IPS-NIHi7 (cell line): ENCODE measurements around the gene NID1.
"Not testable (repeated sequence)": the region's sequence is repeated elsewhere in the genome, so short reads cannot be mapped to it uniquely, and the experiment has no call there.

ENCODE experiments used
- DNase-seq: peaks from one replicate; pipeline ENCODE4 v3.0.0; 2012; ENCODE audit warnings: mixed read lengths; ENCODE audit errors: extremely low spot score

NID1 gene

DNA sequence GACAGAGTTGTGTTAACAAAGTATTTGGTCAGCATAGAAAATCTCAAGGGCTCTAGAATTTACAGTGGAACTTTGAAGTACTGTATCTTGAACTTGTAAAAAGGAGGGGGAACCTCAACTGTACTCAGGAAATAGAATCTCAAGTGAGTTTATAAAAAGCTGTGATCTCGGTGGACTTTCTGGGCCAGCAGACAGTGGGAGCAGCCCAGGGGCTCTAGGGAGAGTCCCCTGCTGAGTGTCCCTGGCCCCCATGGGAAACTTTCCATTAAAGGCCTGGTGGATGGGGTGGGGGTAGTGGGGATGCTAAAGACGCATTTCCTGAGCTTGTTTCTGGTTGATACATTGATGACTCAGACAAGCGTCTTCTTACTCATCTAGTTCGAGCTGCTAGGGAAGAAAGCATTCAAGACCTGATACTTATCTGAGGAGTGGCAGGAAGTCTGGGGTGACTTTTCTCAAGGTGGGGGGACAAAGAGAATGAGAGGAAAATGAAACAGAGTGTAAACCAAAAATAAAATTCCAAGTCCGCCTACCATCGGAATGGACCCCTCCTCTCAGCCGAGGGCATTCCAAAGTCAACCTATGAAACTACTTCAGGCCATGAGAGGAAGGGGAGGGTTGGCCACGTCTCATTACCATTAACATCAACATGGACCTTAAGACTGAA lies 65.5 kb downstream of the NID1 start:
- DNase-seq, result peak; percentile 26

DNA sequence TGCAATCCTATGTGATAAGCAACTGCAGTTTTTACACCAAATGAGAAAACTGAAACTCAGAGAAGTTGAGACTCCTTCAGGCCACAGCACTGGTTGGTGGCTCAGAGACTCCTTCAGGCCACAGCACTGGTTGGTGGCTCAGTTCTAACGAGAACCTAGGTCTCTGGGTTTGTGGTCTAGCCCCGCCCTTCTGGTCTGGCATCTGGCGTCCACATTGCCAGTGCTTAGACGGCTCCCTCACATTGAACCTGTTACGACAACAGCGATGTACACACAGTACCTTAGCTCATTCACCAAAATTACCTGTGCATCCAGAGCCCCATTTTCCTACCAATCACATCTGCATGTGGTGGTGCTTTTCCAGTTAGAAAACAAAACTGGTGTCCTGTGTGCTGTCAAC lies 66.1 kb downstream of the NID1 start:
- no peak for DNase-seq

DNA sequence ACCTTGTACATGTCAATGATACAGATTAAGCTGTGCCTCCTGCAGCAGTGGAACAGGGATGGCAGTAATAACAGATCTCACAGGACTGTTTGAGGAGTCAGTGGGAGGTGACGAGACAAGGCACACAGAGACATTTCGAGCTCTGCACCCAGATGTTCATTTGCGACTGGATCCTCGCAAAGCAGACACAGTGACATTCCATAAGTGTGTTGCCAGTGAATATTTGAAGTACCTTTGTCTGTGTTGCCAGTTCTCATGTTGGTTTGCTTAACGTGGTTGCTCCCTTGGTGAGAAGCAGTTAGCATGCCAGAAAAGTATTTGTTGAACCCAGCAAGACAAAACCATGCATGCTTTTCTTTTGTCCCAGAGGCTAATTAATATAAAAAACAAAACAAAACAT lies 67.0 kb downstream of the NID1 start:
- no peak for DNase-seq

DNA sequence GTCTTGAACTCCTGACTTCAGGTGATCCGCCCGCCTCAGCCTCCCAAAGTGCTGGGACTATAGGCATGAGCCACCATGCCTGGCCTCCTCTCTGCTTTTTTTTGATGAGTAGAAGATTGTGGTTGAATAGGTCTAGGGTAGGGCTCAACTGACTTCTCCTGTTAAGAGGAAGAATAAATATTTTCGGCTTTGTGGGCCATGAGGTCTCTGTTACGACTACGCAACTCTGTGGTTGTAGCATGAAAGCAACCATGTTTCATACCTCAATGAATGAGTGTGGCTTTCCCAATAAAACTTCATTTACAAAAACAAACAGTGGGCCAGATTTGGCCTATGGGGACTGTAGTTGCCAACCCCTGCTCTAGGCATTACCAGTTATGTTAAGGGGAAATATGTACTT lies 67.8 kb downstream of the NID1 start:
- DNase-seq, result no peak

DNA sequence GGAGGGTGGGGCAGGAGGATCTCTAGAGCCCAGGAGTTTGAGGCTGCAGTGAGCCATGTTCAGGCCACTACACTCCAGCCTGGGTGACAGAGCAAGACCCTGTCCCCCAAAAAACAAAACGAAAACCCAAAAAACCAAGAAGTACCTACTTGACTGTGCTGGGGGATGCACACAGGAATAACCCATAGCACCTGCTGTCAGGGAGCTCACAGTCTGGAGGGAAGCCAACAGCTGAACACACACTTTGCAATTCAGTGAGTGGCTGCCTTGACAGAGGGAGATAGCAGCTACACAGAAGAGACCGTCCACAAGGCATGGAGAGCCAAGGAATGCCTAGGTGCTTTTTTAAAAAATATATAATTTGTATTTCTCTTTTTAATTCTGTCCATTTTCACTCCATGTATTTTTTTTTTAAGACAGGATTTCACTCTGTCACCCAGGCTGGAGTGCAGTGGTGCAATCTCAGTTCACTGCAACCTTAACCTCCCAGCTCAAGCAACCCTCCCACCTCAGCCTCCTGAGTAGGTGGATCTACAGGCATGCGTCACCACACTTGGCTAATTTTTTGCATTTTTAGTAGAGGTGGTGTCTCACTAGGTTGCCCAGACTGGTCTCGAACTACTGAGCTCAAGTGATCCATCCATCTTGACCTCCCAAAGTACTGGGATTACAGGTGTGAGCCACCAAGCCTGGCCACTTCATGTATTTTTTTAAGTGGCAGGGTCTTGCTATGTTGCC lies 68.7 kb downstream of the NID1 start:
- DNase-seq, result no peak

DNA sequence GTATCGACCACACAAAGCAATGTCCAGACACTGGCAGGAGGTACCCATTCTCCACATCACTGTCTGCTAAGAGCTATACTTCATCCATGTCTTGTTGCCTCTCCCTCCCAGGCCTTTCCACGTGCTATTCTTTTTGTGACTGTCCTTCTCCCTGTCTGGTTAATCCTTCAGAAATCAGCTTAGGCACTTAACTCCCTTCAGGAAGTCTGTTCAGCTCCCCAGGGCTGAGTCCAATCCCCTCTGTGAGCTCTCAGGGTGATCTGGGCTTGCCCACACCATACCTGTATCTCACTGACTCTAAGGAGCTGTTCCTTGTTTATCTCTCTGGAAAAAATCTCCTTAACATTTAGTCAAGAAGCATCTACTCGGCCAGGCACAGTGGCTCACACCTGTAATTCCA lies 69.4 kb downstream of the NID1 start:
- no peak for DNase-seq

DNA sequence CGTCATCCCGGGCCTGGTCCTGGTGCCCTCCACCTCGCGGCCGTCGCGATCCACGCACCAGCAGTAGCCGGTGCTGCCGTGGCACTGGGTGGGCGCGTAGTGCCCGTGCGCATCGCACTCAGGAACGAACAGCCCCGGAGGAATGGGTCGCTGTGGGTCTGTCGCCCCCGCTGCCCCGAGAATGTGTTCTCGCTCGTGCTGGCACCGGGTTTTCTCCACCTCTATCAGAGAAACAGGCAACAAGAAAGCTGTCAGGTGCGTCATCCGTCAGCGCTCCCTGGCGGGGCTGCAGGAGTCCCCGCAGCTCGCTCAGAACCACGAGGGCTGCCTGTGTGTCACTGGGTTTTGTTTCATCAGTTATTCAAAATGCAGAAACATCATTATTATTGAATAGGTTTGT lies 71.2 kb downstream of the NID1 start:
- no peak for DNase-seq

DNA sequence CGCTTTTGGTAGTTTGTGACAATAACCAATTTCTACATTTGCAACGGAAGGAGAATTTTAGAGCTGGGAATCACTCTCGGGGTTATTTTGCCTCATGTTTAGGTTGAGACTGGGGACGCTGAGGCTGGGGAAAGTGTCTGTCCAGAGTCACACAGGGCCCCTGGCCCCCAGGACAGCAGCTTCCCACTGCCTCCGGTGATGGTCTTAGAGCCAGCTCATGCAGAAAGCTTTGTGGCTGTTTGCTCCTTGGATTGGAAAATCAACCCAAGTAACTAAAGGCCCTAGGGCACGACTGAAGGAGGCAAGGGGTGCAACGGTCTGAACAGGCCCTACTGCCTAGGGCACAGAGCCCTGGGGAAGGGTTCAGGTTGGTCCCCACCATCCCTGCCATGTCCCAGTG lies 72.0 kb downstream of the NID1 start:
- DNase-seq, result no peak

DNA sequence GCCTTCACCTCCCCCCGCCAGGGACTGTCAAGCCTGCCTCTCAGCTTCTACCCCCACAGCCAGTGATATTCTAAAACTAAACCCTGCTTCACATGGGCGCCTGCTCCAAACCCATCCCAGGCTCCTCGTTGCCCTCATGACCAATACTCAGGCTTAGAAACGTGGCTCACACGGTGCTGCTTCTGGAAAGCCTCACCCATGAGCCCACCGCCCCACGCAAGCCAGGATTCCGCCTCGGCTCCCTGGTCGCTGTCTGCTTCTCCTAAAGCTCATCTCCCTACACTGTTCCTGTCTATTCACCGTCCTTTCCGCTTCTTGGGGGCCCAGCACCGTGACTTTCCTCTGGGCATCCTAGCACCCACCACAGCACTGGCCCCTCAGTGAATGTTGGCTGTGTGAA lies 72.5 kb downstream of the NID1 start:
- DNase-seq, result no peak

DNA sequence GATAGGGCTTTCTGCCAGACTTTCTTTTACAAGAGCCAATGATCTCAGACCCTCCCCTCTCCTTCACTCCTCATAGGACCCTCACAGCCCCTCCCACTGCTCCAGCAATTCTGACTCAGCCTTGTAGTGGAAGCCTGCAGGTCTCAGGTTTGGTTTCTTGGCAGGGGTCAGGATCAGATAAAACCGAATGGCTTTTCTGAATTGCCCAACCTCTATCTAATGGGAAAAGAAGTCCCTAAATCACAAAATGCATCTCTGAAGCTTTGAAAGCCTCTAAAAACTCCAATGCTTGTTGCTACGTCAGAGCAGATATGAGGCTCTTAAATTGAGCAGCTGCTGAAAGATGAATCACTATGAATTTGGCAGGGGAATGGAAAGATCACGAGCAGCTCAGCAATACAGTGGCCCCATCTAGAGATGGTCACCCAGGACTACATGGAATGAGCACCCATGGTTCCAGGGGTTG lies 74.5 kb downstream of the NID1 start:
- no peak for DNase-seq

DNA sequence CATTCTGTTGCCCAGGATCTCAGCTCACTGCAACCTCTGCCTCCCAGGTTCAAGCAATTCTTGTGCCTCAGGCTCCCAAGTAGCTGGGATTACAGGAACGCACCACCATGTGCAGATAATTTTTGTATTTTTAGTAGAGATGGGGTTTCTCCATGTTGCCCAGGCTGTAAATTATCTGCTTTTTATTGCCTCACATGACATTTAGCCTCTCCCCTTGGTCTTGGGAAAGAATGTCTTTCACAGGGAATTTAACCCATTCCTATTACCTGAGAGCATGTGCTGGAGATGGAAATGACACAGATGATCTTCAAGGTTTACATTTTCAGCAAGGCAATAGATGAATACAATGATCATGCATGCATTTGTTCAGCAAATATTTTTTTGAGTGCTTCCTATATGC lies 75.8 kb downstream of the NID1 start:
- no peak for DNase-seq

DNA sequence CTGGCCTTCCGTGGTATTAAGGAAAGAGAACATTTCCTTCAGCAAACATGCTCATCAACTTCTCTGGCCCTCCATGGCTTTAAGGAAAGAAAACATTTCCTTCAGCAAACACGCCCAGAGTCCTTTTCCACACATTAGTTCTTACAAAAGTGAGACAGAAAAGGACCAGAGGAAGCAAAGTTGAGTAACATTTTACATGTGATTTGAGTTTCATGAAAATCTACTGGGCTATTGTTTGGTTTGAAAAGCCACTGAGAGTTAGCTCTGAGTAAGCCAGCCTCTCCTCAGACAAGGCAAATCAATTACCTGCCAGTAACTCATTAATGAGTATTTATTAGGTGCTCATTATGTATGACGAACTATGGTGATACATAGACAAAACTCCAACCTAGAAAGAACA lies 78.0 kb downstream of the NID1 start:
- DNase-seq, result no peak

DNA sequence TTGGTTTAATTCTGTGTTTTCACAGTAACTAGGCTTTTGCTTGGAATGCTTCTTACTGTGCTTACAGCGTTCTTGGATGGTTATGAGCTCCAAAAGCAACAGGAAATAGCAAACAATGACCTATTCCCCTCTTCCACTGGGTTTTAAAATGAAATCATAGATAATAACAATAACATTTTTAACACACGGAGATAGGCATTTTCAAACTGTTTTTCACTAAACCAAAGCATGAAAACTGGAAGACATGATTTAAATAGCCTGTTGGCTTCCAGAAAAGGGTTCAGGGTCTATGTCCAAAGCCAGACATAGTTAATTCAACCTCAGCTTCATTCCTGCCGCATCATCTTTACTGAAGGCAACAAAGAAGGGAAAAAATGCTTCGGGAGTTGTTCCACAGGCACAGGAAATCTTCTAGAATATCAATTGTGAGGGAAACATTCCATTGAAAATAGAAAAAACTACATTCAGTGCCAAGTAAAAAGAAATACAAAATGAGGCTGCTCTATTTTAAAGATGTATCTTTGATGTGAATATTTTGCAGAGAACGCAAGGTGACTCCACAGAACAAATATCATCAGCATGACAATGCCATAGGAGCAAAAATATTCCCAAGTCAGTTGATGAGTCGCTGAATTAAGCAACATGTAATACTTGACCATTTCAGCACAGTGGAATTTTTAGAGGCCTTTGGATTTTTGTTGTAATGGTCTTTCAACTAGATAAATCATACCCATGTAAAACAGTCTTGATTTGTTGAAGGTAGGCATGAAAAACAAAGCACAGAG lies 80.7 kb downstream of the NID1 start:
- no peak for DNase-seq

DNA sequence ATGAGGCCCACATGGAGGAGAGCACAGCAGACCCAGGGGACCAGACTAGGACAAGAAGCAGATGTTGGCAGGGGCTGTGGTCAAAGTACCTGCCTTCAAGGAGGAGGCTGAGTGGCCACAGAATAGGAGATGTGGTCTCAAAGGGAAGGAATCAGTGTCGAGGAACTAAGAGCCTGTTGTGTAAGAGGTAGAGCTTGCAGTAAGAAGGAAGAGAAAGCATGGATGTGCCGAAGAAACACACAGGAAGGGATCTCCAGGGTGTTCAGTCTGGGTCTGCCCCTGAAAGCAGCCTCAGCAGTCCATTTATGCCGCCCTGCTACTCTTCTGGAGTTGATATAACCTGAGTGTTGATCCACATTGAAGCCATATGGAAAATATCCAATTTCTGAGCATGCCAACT lies 83.9 kb downstream of the NID1 start:
- DNase-seq, result no peak

DNA sequence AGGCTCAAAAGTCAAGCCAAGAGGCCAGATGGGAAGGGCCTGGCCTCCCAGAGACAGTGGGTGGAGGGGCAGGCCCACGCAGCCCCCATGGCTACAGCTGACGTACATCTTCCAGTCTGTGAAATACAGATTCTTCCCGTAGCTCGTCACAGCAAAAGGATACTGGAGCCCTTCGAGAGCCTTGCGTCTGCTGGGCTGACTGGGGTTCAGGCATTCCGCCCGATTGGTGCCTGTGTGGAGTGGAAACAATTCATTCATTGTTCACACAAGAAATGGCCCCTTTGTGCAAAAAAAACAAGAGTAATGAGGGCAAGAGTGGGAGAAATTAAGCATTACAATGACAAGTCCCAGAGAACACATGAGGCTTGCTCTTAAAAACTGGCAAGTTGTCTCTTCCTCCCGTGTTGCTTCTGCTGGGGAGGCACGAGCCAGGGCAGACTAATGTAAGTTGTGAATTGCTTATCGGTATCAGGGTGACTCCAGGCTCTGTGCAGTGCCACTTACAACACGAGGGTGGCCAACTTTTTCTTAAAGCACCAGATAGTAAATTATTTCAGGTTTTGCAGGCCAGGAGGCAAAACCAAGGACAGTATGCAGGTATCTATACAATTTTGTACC lies 85.1 kb downstream of the NID1 start:
- DNase-seq, result no peak

DNA sequence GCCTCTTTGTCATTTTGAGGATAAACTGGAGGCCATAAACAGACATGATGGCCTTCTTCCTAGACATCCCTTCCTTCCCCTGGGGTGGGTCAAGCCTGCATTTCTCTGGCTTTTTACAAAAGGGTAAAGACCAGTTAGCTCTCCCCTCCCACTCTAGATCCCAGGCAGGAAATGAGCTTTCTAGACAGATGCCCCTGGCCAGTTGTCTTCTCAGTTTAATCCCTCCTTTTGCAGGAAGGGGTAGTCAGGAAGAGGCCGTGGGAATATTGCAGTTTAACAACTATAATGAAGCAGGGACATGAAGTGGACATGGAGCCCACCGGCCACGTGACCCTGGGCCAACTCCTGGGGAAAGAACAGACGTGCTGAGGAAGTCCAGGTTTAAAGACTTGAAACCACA lies 85.7 kb downstream of the NID1 start:
- DNase-seq, result no peak

DNA sequence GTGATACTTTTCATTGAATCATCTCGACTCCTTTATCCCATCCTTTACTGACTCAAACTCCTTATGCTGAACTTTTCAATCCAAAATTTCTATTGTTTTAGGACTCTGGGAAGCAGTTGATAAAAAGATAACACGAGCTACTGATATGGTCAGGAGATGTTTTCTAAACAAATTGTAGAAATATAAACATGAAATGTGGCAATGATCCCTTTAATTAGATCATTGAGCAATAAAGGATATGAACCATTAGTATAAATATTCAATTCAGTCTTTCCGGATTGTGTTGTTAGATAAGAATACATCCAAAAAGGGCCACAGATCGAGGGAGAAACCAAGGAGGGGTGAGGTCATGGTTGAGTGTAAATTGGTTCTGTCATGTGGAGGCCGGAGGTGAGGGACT lies 88.4 kb downstream of the NID1 start:
- no peak for DNase-seq

DNA sequence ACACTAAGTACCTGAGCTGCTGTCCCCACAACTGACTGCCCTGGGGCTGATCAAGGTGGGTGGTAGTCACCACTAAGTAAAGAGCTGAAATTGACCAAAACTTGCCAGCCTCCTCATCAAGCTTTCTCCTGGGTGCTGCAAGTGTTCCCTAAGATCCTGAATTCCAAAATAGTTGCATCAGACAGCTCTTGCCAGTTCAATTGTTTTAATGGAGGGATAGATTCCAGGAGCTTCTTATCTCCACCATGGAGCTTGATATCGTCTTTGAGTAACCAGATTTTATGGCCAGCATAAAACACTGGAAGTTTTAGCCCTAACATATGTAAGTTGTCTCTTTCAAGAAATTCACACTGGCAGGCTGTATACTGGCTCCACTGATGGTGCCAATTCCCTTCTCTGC lies 90.3 kb downstream of the NID1 start:
- DNase-seq, result no peak

DNA sequence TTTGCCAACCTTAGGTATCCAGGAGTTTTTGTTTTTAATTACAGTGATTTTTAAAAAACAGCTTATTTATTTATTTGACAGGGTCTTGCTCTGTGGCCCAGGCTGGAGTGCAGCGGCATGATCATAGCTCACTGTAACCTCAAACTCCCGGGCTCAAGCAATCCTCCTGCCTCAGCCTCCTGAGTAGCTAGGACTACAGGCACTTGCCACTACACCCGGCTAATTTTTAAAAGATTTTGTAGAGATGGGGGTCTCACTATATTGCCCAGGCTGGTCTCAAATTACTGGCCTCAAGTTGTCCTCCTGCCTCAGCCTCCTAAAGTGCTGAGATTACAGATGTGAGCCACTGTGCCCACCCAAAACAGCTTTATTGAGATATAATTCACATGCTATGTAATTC lies 92.2 kb downstream of the NID1 start:
- DNase-seq, result not testable (repeated sequence)

DNA sequence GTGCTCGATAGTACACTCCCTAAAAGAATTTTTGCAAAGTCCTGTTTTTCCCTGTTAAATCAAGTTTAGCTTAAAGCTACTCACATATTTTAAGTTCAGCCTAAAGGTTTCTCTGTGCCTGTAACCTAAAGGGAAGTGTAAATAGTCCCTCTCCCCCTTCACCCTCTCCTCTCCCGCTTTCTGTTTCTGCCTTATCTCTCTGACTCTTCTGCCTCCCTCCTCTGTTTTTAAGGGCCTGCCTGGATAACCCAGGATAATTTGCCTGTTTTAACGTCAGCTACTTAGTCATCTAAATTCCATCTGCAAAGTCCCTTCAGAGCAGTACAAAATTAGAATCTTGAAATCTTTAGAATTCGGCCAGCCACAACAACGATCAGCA lies 92.6 kb downstream of the NID1 start:
- DNase-seq, result peak; percentile 46

DNA sequence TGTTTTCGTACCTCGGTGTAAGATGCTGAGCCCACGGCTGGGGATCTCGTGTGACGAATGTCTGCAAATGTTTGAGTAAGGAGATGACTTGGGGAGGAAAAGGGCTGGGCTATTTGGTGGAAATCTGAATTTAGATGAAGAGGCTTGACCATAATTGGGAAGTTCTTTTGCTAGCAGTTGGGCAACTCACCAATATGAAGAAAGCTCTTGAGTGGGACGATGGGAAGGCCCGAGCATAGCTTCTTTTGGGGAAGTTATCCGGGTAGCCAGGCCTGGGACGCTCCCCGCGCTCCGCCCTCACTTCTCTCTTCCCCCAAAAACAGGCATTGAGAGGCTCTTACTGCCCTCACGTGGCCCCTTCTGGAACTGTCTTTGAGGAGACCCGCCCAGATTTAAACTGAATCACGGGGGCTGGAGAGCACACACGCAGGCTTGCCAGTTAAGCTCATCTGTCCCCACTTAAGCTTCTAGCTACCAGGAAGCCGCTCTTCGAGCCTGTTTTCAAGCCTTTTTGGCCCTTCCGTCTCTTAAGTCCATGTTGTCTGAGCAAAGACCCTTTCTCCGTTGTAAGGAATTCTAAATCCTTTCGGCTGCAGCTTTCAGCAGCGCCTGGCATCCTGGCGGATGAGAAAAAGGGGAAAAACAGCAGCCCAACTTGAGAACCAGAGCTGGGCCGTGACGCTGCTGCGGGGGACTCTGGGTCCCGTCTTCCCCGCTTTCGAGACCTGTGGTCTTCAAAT lies 93.1 kb downstream of the NID1 start:
- DNase-seq, result peak; percentile 91

DNA sequence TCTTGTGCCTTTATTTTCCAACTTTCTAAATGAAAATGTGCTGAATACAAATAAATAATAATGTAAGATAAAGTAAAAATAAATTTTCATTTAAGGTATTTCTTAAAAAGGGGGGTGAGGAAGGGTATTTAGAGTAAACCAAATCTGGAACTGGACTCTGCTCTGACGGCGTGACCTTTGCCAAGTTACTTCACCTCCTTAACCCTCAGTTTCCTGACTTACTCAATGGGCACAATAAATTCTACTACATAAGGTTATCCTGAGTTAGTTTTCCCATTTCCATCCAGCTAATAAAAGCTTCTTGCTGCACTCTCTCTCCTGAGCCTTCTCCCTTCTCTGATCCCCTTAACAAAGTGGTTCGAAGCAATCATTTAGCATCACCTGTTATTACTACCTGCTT lies 93.9 kb downstream of the NID1 start:
- no peak for DNase-seq
